Occipital lobe (tissue), 2 donors: ENCODE results near the gene RNPS1. TPM values are rescaled to one million over a fixed set of nuclear protein-coding genes. Genes with fewer than 3 reads are reported as not detected.

ENCODE experiments used
- small RNA-seq: library from RNA; depleted of rRNA; stranded (forward); fragments of <200 nt; gene quantifications from one replicate; pipeline ENCODE3, GENCODE V24; 2014
- total RNA-seq: library from RNA; depleted of rRNA; stranded (reverse); fragments of >200 nt; gene quantifications from one replicate; pipeline ENCODE4 v1.2.3, GENCODE V29; 2014

RNPS1 gene
- total RNA-seq, 1 donor from 2014 or later = 66.8 TPM

Small RNA genes within 50 kb of the gene (small RNA-seq; reads per million reads assigned to genes)
- gene MIR3677 = not detected
- gene MIR4717 = not detected

Other genes starting within 250 kb of the RNPS1 start
- not detected for gene NPW, start 248.3 kb downstream of the RNPS1 start, total RNA-seq
- 9.8 TPM for gene NHERF2, start 241.2 kb downstream of the RNPS1 start, total RNA-seq
- 20.3 TPM for gene NTHL1, start 220.3 kb downstream of the RNPS1 start, total RNA-seq
- 47.3 TPM for gene TSC2, start 220.1 kb downstream of the RNPS1 start, total RNA-seq
- gene PKD1, start 132.2 kb downstream of the RNPS1 start, total RNA-seq = 70.3 TPM
- 5.8 TPM for gene RAB26, start 119.5 kb downstream of the RNPS1 start, total RNA-seq
- gene TRAF7, start 112.3 kb downstream of the RNPS1 start, total RNA-seq = 35.6 TPM
- 23.6 TPM for gene CASKIN1, start 71.5 kb downstream of the RNPS1 start, total RNA-seq
- gene MLST8, start 62.7 kb downstream of the RNPS1 start, total RNA-seq = 10.5 TPM
- 3.7 TPM for gene BRICD5, start 57.3 kb downstream of the RNPS1 start, total RNA-seq
- 10.1 TPM for gene PGP, start 53.3 kb downstream of the RNPS1 start, total RNA-seq
- 27.3 TPM for gene E4F1, start 44.5 kb downstream of the RNPS1 start, total RNA-seq
- 1.7 TPM for gene DNASE1L2, start 31.7 kb downstream of the RNPS1 start, total RNA-seq
- 8.1 TPM for gene ECI1, start 16.5 kb downstream of the RNPS1 start, total RNA-seq
- gene ABCA3, start 72.6 kb upstream of the RNPS1 start, total RNA-seq = 34.8 TPM
- gene CCNF, start 161.3 kb upstream of the RNPS1 start, total RNA-seq = 10.8 TPM
- gene TEDC2, start 192.0 kb upstream of the RNPS1 start, total RNA-seq = 8.4 TPM
- gene NTN3, start 203.2 kb upstream of the RNPS1 start, total RNA-seq = 5.8 TPM
- gene TBC1D24, start 207.0 kb upstream of the RNPS1 start, total RNA-seq = 22.3 TPM
- gene ATP6V0C, start 245.8 kb upstream of the RNPS1 start, total RNA-seq = 11.7 TPM